ENCODE results near the gene ABCA7. TPM values are rescaled to one million over a fixed set of nuclear protein-coding genes. Genes with fewer than 3 reads are reported as not detected.

The ABCA7 gene
- total and polyA plus RNA-seq, 2 of the 13 experiments (the other 11 are each of a cell fraction or from before 2014, with no cell fraction given) = 4.4 to 32.4 TPM

GRCh38 chr19:1108291-1109031 is 68.6 kb downstream of the ABCA7 start:
- Histone ChIP-seq H3K4me3 (replicated peaks in 1 of 3; ENCODE audit: insufficient read depth in 1 of 3, low read depth in 2 of 3, low read length in 3 of 3) (no peak overlapping the region), H3K27me3 (ENCODE audit: control insufficient read depth in 1 of 2, insufficient read depth in 2 of 2, low read length in 2 of 2) (no peaks in the 10 kb centered on the region), H3K36me3 (replicated peaks in 1 of 2; ENCODE audit: control insufficient read depth in 1 of 2, insufficient read depth in 2 of 2, low read length in 2 of 2) (peaks cover 10 to 20% of the 10 kb centered on the region in 2 experiments; a peak in 4 of 5 replicates), H2AFZ (ENCODE audit: low read length) (no peak overlapping the region), H3K9ac (ENCODE audit: insufficient read depth, low read depth, low read length) (no peak overlapping the region), H3K79me2 (ENCODE audit: insufficient read depth, low read length) (peaks cover 11% of the 10 kb centered on the region), H3K9me3 (ENCODE audit: low read length) (no peaks in the 10 kb centered on the region), H3K27ac (ENCODE audit: extremely low read length, insufficient read depth, low read length) (no peak overlapping the region), H3K4me2 (ENCODE audit: low read depth, low read length) (no peak overlapping the region), H3K4me1 (ENCODE audit: insufficient read depth, low read length) (peaks cover 34% of the 10 kb centered on the region), H4K20me1 (ENCODE audit: insufficient read depth, low read length) (peaks cover 15% of the 10 kb centered on the region; the same call in 1 of the 2 replicates)
- POLR2A ChIA-PET = interaction anchor here (0.6 to 1.2 kb wide), 2 partner anchors 10 to 130 kb away, joined by 4 to 6 read pairs; no protein-coding TSS in a partner anchor
- CTCF ChIA-PET (ENCODE audit: low intra/inter-chr PET ratio, low total read pairs) = no interaction called here
- ATAC-seq = no peak
- WGBS (ENCODE audit: low lambda C conversion rate) = 98% methylated on average over 62 of the region's 89 CpGs
- in situ Hi-C loops (cut with HindIII; ENCODE audit: extremely low pct_ligation_motif_present, low pct_unique_long_range_greater_than_20kb) (no loop called here), intact Hi-C loops (cut with micrococcal nuclease; ENCODE audit: unreplicated experiment) (loop anchor here (10.0 kb wide), 1 partner anchor 54 kb away; no protein-coding TSS in a partner anchor)
- TF ChIP-seq NR1H2 (CRISPR knock-in tag; IDR thresholded peaks at IDR 0.05; ENCODE audit: borderline replicate concordance, low read depth) = no peak
- peak; percentile 81 for TF ChIP-seq AKAP8 (CRISPR knock-in tag; IDR thresholded peaks at IDR 0.05)
- TF ChIP-seq RERE (CRISPR knock-in tag; IDR thresholded peaks at IDR 0.05; ENCODE audit: low read depth) = no peak
- no peak for TF ChIP-seq CBFB (CRISPR knock-in tag; IDR thresholded peaks at IDR 0.05)
- no peak for TF ChIP-seq SPEN (CRISPR knock-in tag; IDR thresholded peaks at IDR 0.05; ENCODE audit: low read depth)
- peak in 1 of 2 experiments; percentile 31; a peak in 2 of 4 replicates for TF ChIP-seq POLR2A (IDR thresholded peaks at IDR 0.05; ENCODE audit: insufficient read depth in 1 of 2, low read depth in 2 of 2, low read length in 2 of 2)
- TF ChIP-seq AGO2 (optimal IDR thresholded peaks at IDR 0.05; ENCODE audit: low read depth, low read length) = peak; percentile 90
- no peak for TF ChIP-seq IRX3 (CRISPR knock-in tag; IDR thresholded peaks at IDR 0.05; ENCODE audit: borderline replicate concordance, low read depth)
- peak; percentile 70 for TF ChIP-seq RBFOX2 (IDR thresholded peaks at IDR 0.05; ENCODE audit: low read depth, low read length)
- 0 out of 2 replicates have a peak, but pooled peaks have one; percentile 7 for TF ChIP-seq HNRNPL (IDR thresholded peaks at IDR 0.05; ENCODE audit: low read depth, low read length)
- peak; percentile 75 for TF ChIP-seq AGO1 (IDR thresholded peaks at IDR 0.05; ENCODE audit: low read depth, low read length, poor library complexity, severe bottlenecking)
- TF ChIP-seq ZNF784 (CRISPR knock-in tag; IDR thresholded peaks at IDR 0.05; ENCODE audit: borderline replicate concordance) = no peak
- no peak for FAIRE-seq
- no peak for DNase-seq (ENCODE audit: low spot score)
- no TSS peak for BruUV-seq (replicated peaks)

All from HepG2 (cell line).